GM12864 (cell line): ENCODE data around the gene ACTBL2.

Source experiments
- DNase-seq: peaks from one replicate; pipeline ENCODE4 v3.0.0-alpha.2; 2011; ENCODE audit warnings: low read depth
- H3K4me3 ChIP-seq: 2 replicates; pipeline ENCODE4 v1.5.1; 2011; ENCODE audit warnings: mild to moderate bottlenecking, low read depth, low read length, control low read depth
- TF ChIP-seq, protein P1 (sequence below): IDR thresholded peaks from 2 replicates; pipeline ENCODE4 v1.5.1; 2011; ENCODE audit warnings: low read depth, mild to moderate bottlenecking, moderate library complexity, low read length, control low read depth, inconsistent platforms; ENCODE audit errors: missing control alignments

Gene ACTBL2

DNA sequence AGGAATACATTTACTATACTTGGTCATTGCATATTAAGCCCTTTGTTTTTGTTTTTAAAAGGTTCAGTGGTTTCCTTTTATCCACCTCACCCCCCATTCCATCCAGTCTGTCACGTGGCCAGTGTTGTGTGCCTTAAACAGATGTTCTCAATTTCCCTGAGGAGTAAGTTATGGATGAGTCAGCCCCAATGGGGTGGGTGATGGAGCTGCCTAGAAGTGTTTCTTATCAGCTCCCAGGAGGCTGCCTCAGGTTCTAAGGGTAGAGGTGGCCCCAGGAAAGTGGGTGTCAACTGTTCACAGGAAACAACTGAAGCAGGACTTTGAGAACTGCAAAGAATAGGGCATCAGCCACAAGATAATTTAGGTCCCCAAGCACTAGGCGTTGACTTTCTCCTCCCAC, 41.1 kb downstream of the ACTBL2 start:
- DNase-seq, result no peak
- H3K4me3 ChIP-seq, result no peak overlapping the region

DNA sequence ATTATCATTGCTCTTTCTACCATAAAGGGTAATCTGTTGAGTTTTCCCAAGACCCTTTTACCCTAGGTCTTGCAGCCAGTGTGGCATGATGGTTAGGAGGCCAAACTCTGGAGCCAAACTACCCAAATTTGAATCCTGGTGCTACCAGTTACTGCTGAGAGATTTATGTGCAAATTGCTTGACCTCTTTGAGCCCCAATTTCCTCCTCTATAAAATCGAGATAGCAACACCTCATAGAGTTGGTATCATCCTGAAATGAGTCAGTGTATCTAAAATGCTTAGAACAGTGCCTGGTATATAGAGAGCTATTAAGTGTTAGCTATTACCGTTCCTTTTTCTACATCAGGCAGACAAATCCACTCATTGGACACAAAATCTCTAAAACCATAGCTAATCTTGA, 43.0 kb downstream of the ACTBL2 start:
- no peak overlapping the region for H3K4me3 ChIP-seq
- TF ChIP-seq, protein P1, sequence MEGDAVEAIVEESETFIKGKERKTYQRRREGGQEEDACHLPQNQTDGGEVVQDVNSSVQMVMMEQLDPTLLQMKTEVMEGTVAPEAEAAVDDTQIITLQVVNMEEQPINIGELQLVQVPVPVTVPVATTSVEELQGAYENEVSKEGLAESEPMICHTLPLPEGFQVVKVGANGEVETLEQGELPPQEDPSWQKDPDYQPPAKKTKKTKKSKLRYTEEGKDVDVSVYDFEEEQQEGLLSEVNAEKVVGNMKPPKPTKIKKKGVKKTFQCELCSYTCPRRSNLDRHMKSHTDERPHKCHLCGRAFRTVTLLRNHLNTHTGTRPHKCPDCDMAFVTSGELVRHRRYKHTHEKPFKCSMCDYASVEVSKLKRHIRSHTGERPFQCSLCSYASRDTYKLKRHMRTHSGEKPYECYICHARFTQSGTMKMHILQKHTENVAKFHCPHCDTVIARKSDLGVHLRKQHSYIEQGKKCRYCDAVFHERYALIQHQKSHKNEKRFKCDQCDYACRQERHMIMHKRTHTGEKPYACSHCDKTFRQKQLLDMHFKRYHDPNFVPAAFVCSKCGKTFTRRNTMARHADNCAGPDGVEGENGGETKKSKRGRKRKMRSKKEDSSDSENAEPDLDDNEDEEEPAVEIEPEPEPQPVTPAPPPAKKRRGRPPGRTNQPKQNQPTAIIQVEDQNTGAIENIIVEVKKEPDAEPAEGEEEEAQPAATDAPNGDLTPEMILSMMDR, result no peak
- DNase-seq, result no peak

More for the DNA sequence above, 41.1 kb downstream of the ACTBL2 start:
- TF ChIP-seq, protein P1, result no peak

DNA sequence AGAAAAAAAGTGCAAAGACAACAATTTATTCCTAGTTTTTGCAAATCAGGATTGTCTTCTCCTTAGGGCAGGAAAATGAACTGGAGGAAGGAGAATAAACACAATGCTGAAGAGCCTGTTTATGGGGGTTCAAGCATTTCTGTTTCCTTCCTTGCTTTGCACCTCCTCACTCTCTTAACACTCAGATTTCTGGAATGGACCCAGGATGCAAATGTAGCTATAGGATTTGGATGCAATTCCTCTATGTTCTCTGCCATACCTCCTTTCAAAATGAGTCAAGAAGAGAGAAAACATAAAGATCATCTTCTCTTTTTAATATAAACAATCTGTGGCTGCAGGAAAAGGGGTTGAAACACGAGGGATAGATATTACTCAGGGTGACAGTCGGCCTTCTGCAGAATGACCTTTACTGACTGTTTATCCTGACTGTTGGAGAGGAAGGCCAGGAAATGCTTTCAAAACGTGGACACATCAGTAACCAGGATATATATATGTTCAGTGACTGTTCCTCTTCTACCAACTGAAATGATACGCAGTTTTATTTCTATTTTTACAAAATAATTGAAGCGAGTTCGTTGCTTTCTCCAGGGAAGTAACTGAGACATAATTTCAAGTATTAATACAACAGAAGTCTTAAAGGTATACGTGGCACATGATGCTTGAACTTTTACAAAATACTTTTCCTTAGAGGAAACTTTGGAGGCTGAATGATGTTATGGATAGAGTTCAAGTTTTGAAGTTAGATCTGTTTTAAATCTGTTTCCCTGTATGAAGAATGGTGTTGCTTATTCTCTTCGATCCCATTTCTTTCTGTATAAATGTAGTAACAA, 44.4 kb downstream of the ACTBL2 start:
- TF ChIP-seq, protein P1, result no peak
- no peak for DNase-seq
- no peak overlapping the region for H3K4me3 ChIP-seq

DNA sequence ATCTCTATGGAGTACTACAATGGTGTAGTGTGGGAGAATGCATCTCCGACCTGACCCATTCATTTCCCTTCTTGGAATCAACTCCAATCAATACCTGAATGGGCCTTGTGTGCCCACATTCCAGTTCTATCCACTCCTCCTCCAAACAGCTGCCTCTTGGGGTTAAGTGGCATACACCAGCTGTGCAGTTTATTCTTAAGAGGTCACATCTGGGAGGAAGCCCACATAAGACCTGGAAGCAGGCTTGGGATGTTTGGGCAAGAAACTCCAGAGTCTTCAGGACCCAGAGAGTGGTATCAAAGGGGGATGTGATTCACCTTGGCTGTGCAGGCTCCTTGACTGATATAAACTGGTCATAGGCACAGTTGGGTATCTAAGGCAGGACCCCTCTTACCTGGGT, 46.0 kb downstream of the ACTBL2 start:
- TF ChIP-seq, protein P1, result no peak
- H3K4me3 ChIP-seq, result no peak overlapping the region
- DNase-seq, result no peak

DNA sequence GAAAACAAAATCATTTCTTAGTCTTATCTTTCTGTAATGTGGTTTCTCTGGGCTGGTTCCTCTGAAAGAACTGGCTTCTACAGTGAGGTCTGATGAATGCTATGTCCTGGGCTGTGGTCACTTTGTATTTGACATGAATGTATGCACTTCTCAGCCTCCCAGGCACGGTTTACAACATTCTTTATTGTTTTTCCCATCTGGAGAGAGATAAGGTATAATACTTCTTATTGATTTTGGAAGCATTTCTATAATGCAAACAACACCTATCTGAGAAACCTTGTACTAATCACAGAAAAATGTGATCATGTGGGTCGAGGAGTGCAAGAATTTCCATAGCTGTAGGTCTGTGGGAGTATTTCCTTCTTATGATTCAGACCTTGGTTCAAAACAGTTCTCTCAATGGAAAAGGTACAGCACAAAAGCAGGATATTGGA, 46.9 kb downstream of the ACTBL2 start:
- TF ChIP-seq, protein P1, result no peak
- no peak overlapping the region for H3K4me3 ChIP-seq
- DNase-seq, result no peak

DNA sequence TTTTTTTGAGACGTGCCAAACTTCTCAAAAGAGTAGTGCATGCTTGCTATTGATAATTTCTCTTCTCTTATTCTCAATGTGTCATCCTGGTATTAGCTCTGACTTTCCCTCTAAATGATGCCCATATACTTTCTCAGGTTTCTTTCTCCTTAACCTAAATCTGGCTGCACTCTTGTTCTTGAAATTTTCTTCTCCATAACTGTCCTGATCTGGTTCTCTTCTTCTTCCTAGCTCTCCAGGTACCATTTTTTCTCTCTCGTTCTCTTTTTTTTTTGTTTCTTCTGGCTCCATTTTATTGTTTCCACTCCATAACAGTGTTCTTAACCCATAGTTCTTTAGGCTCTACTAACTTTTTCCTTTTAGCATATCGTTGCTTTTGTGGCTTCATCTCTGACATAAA, 47.9 kb downstream of the ACTBL2 start:
- no peak for DNase-seq
- TF ChIP-seq, protein P1, result no peak
- no peak overlapping the region for H3K4me3 ChIP-seq

DNA sequence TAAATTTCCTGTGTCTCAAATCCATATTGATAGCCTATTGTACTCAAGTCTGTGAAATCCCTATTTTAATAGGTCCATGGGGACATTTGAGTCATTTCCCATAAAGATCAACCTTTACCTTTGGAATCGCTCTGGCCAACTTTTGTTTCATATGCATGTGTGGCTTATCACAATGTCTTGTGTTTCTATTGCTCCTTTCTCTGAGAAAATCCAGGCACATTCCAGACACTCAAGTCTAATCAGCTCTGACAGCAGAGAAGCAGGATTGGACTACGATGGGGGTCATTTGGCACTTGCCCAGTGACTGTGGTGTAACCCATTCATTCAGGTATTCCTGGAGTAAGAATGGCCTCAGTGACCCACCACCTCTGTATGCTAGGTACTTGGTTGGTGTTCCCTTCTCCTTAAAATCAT, 48.4 kb downstream of the ACTBL2 start:
- DNase-seq, result no peak
- no peak overlapping the region for H3K4me3 ChIP-seq
- TF ChIP-seq, protein P1, result no peak
